ENCODE measurements around the gene DPP4. TPM values are rescaled to one million over a fixed set of nuclear protein-coding genes. Genes with fewer than 3 reads are reported as not detected.

The DPP4 gene
- total RNA-seq, 4 donors from 2014 or later: 1.6 to 6.7 (median 3.2) TPM

GRCh38 chr2:161976917-161977316, 97.1 kb downstream of the DPP4 start:
- Histone ChIP-seq H3K27me3 (no peaks in the 10 kb centered on the region), H3K27ac (no peak overlapping the region), H3K4me3 (no peak overlapping the region), H3K36me3 (no peaks in the 10 kb centered on the region), H3K4me1 (no peaks in the 10 kb centered on the region), H3K9me3 (no peaks in the 10 kb centered on the region)
- TF ChIP-seq CTCF (IDR thresholded peaks at IDR 0.05) (no peak), POLR2A (IDR thresholded peaks at IDR 0.05) (no peak), POLR2AphosphoS5 (IDR thresholded peaks at IDR 0.05) (no peak), EP300 (IDR thresholded peaks at IDR 0.05) (no peak)
- ATAC-seq: no peak

DNA sequence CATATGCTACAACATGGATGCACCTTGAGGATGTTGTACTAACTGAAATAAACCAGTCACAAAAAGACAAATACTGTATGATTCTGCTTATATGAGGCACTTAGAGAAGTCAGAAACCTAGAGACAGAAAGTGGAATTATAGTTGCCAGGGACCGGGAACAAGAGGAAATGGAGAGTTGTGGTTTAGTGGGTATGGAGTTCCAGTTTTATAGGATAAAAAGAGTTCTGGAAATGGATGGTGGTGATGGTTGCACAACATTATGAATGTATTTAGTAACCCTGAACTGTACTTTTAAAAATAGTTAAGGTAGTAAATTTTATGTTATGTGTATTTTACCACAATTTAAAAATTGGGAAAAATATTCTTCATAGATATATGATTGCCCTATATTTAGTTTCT, 97.7 kb downstream of the DPP4 start:
- Histone ChIP-seq H3K27ac (no peak overlapping the region), H3K27me3 (no peaks in the 10 kb centered on the region), H3K36me3 (no peaks in the 10 kb centered on the region), H3K9me3 (no peaks in the 10 kb centered on the region), H3K4me1 (no peaks in the 10 kb centered on the region), H3K4me3 (no peak overlapping the region)
- 84 to 100% methylated on average over 1 of the region's 1 CpG for WGBS, 2 donors (ENCODE audit: low coverage in 1 of 2)
- ATAC-seq: no peak
- no peak for TF ChIP-seq CTCF (IDR thresholded peaks at IDR 0.05)
- no peak for TF ChIP-seq EP300 (IDR thresholded peaks at IDR 0.05)
- TF ChIP-seq POLR2A (IDR thresholded peaks at IDR 0.05): no peak
- no peak for TF ChIP-seq POLR2AphosphoS5 (IDR thresholded peaks at IDR 0.05)

GRCh38 chr2:161975813-161976160, 98.2 kb downstream of the DPP4 start:
- Histone ChIP-seq H3K4me3 (no peak overlapping the region), H3K4me1 (no peaks in the 10 kb centered on the region), H3K9me3 (no peaks in the 10 kb centered on the region), H3K27me3 (no peaks in the 10 kb centered on the region), H3K27ac (no peak overlapping the region), H3K36me3 (no peaks in the 10 kb centered on the region)
- 89 to 90% methylated on average over 2 of the region's 2 CpGs for WGBS, 2 donors (ENCODE audit: low coverage in 1 of 2)
- no peak for TF ChIP-seq POLR2AphosphoS5 (IDR thresholded peaks at IDR 0.05)
- no peak for TF ChIP-seq POLR2A (IDR thresholded peaks at IDR 0.05)
- ATAC-seq: no peak

DNA sequence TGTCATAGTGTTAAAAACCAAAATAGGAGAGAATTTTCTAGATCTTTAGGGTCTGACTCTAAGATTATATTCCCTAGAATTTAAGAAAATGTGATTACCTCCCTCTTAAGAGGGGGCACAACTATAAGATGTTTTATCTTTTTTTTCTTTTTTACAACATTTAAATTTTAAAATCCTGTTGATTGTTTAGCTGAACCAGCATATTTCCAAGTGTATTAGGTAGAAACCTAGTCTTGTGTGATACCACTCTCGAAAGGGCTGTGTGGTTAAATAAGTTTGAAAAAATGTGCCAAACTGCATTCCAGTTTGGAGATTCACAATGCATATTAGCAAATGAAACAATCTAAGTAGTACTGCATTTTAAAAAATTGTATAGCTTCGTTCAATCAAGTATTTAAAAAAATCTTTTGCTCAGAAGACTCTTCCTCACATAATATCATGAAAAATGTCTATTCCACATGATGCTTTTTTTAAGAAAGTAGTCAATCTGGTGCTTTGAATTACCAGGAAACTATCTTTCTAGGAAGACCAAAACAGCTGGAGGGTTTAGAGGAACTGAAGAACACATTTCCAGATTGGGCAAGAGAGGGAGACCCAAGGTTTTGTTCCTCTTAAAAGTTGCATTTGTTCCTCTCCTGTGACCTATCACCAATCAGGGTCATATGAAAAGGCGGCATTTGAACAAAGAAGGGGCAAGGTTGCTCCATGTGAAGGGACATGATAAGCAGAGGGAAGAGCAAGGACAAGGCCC, 98.8 kb downstream of the DPP4 start:
- H3K27ac ChIP-seq: no peak overlapping the region
- H3K36me3 ChIP-seq: no peaks in the 10 kb centered on the region
- TF ChIP-seq CTCF (IDR thresholded peaks at IDR 0.05) (no peak), POLR2A (IDR thresholded peaks at IDR 0.05) (no peak), EP300 (IDR thresholded peaks at IDR 0.05) (no peak), POLR2AphosphoS5 (IDR thresholded peaks at IDR 0.05) (no peak)
- no peak overlapping the region for H3K4me3 ChIP-seq
- no peak for ATAC-seq
- no peaks in the 10 kb centered on the region for H3K9me3 ChIP-seq
- H3K27me3 ChIP-seq: no peaks in the 10 kb centered on the region
- WGBS, 2 donors (ENCODE audit: low coverage in 1 of 2): 89 to 91% methylated on average over 2 to 3 of the region's 3 CpGs
- H3K4me1 ChIP-seq: no peaks in the 10 kb centered on the region

DNA sequence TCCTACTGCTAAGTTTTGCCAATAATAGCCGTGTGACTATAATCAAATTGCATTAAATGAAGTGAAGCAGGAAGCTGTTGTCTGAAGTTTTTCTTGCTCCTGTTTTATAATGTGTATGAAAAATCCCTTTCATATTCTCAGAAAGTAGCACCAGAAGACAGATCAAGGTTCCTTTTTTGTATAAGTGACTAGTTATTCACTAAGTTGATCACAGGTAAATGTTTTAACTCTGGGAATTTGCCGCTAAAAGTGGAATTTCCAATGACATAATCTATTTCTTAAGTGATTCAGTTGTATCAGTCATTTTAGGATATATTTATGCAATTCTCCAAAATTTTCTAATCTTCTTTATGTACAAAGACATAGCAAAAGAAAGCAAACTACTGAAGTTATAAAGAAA, 99.6 kb downstream of the DPP4 start:
- Histone ChIP-seq H3K36me3 (no peaks in the 10 kb centered on the region), H3K27me3 (no peaks in the 10 kb centered on the region), H3K4me1 (no peaks in the 10 kb centered on the region), H3K9me3 (no peaks in the 10 kb centered on the region), H3K4me3 (no peak overlapping the region), H3K27ac (no peak overlapping the region)
- TF ChIP-seq EP300 (IDR thresholded peaks at IDR 0.05) (no peak), CTCF (IDR thresholded peaks at IDR 0.05) (no peak), POLR2AphosphoS5 (IDR thresholded peaks at IDR 0.05) (no peak), POLR2A (IDR thresholded peaks at IDR 0.05) (no peak)
- 83 to 100% methylated on average over 2 of the region's 2 CpGs for WGBS, 2 donors (ENCODE audit: low coverage in 1 of 2)
- no peak for ATAC-seq
